HepG2 (cell line): ENCODE results near the gene ASAP2. TPM values are rescaled to one million over a fixed set of nuclear protein-coding genes. Genes with fewer than 3 reads are reported as not detected.
A peak's percentile ranks its signal among the peaks of the same experiment; 100 is the strongest.

ENCODE experiments used
- CBX5 ChIP-seq: sonication (generic); formaldehyde crosslinking; IDR thresholded peaks from 2 replicates; pipeline ENCODE4 v1.4.0; 2020; ENCODE audit warnings: missing genetic modification reagents, borderline replicate concordance
- ELF1 ChIP-seq: sonication (generic); formaldehyde crosslinking; IDR thresholded peaks from 2 replicates; pipeline ENCODE4 v1.4.0; 2020; ENCODE audit warnings: missing genetic modification reagents
- KLF12 ChIP-seq: sonication (generic); formaldehyde crosslinking; IDR thresholded peaks from 2 replicates; pipeline ENCODE4 v1.4.0; 2020; ENCODE audit warnings: missing genetic modification reagents, borderline replicate concordance
- NR2F6 ChIP-seq, 2 experiments: IDR thresholded peaks; 2 replicates each; pipeline ENCODE4 v1.6.1; 2016; ENCODE audit warnings: antibody characterized with exemption in 1 of 2, mild to moderate bottlenecking in 1 of 2
- ZMAT3 ChIP-seq: sonication (generic); formaldehyde crosslinking; conservative IDR thresholded peaks from 2 replicates; pipeline ENCODE4 v1.7.0; 2021; ENCODE audit warnings: missing genetic modification reagents
- ZNF101 ChIP-seq: sonication (generic); formaldehyde crosslinking; IDR thresholded peaks from 2 replicates; pipeline ENCODE4 v1.4.0; 2020; ENCODE audit warnings: mild to moderate bottlenecking, low read depth, missing genetic modification reagents, borderline replicate concordance
- ZNF143 ChIP-seq: sonication (generic); formaldehyde crosslinking; IDR thresholded peaks from 2 replicates; pipeline ENCODE4 v1.4.0; 2020; ENCODE audit warnings: missing genetic modification reagents
- ZNF256 ChIP-seq: sonication (generic); formaldehyde crosslinking; conservative IDR thresholded peaks from 2 replicates; pipeline ENCODE4 v1.4.0; 2020; ENCODE audit warnings: missing genetic modification reagents
- ZNF670 ChIP-seq: sonication (generic); formaldehyde crosslinking; IDR thresholded peaks from 2 replicates; pipeline ENCODE4 v1.8.0; 2022; ENCODE audit warnings: mild to moderate bottlenecking, missing genetic modification reagents, borderline replicate concordance
- ZNF713 ChIP-seq: sonication (generic); formaldehyde crosslinking; IDR thresholded peaks from 2 replicates; pipeline ENCODE4 v1.4.0; 2020; ENCODE audit warnings: mild to moderate bottlenecking, missing genetic modification reagents
- polyA plus RNA-seq, 8 experiments: library from polyadenylated mRNA; depleted of rRNA in 3 of 8; stranded (reverse) in 7 of 8; unstranded in 1 of 8; fragments of >200 nt; fragmentation: Illumina TruSeq in 4 of 8; extraction: Trizol in 4 of 8; gene quantifications; 2 replicates each; pipeline versions ENCODE4 v1.2.1 to v1.2.3, GENCODE V29; 2011 to 2016; ENCODE audit warnings: low read depth in 4 of 8, missing spikeins in 1 of 8, mixed read lengths in 1 of 8; ENCODE audit not compliant: insufficient read depth in 1 of 8
- total RNA-seq, 5 experiments: library from RNA; depleted of rRNA; stranded (reverse); fragments of >200 nt; fragmentation: Illumina TruSeq; extraction: Trizol; gene quantifications; 2 replicates each; pipeline ENCODE4 v1.2.3, GENCODE V29; 2016; ENCODE audit warnings: low read depth in 1 of 5
- TF ChIP-seq, protein P1 (sequence below), 2 experiments: fragments of 450-650 bp in 1 of 2; sonication (generic) in 1 of 2; formaldehyde crosslinking in 1 of 2; IDR thresholded peaks; 2 replicates each; pipeline versions ENCODE4 v1.6.1 to v1.8.0; 2016 to 2022; ENCODE audit warnings: antibody characterized with exemption in 1 of 2, mild to moderate bottlenecking in 1 of 2, missing genetic modification reagents in 1 of 2
- TF ChIP-seq, protein P2 (sequence below): sonication (generic); formaldehyde crosslinking; conservative IDR thresholded peaks from 2 replicates; pipeline ENCODE4 v1.8.0; 2022; ENCODE audit warnings: low read depth, missing genetic modification reagents
- TF ChIP-seq, protein P3 (sequence below): sonication (generic); formaldehyde crosslinking; IDR thresholded peaks from 2 replicates; pipeline ENCODE4 v1.4.0; 2020; ENCODE audit warnings: missing genetic modification reagents

ASAP2 gene
- total and polyA plus RNA-seq, 2 of the 13 experiments (the other 11 are each of a cell fraction or from before 2014, with no cell fraction given), result 7.3 to 22.3 TPM

DNA sequence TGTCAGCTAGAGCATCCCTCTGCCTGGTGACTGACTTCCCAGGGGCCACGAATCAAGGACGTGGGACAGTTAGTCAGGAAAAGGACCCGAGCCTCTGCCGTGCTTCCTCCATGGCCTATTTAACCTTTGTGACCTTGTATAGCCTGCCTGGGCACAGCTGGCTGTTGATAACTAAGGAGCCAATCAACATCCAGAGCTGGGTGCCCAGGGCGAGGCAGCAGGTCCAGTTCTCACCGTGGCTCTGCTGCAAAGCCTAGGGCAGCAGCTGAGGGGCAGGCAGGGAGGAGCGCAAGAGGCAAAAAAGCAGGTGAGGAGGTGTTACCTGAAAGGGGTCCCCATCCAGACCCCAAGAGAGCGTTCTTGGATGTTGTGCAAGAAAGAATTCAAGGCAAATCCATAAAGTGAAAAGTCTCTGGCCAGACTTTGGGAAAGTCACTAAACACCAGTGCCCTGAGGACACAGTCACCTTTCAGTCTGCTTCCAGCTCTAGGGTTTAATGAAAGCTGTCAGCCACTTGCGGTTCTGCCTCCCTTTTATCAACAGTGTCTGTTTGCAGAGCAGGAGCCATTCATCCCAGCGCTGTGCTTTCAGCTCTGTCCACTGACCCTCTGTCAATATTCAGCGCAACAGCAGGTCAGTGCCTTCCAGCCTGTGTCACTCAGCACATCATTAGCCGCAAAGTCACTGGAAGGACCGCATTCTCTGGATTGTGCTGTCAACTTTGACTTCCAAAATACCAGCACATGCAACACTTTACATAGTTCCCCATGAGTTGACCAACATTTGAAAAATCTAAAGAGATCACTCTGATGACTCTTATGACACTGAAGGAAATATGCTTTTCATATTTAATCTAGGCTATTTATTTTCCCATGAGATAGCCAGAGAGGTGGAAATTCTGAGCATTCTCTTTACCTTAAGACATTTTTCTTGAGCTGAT, 38.6 kb upstream of the ASAP2 start (continued):
- TF ChIP-seq, protein P1, sequence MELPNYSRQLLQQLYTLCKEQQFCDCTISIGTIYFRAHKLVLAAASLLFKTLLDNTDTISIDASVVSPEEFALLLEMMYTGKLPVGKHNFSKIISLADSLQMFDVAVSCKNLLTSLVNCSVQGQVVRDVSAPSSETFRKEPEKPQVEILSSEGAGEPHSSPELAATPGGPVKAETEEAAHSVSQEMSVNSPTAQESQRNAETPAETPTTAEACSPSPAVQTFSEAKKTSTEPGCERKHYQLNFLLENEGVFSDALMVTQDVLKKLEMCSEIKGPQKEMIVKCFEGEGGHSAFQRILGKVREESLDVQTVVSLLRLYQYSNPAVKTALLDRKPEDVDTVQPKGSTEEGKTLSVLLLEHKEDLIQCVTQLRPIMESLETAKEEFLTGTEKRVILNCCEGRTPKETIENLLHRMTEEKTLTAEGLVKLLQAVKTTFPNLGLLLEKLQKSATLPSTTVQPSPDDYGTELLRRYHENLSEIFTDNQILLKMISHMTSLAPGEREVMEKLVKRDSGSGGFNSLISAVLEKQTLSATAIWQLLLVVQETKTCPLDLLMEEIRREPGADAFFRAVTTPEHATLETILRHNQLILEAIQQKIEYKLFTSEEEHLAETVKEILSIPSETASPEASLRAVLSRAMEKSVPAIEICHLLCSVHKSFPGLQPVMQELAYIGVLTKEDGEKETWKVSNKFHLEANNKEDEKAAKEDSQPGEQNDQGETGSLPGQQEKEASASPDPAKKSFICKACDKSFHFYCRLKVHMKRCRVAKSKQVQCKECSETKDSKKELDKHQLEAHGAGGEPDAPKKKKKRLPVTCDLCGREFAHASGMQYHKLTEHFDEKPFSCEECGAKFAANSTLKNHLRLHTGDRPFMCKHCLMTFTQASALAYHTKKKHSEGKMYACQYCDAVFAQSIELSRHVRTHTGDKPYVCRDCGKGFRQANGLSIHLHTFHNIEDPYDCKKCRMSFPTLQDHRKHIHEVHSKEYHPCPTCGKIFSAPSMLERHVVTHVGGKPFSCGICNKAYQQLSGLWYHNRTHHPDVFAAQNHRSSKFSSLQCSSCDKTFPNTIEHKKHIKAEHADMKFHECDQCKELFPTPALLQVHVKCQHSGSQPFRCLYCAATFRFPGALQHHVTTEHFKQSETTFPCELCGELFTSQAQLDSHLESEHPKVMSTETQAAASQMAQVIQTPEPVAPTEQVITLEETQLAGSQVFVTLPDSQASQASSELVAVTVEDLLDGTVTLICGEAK (IDR thresholded peaks at IDR 0.05), result no peak
- TF ChIP-seq, protein P1 (CRISPR knock-in tag; IDR thresholded peaks at IDR 0.05), result no peak; the same call in 1 of the 2 replicates
- TF ChIP-seq, protein P2, sequence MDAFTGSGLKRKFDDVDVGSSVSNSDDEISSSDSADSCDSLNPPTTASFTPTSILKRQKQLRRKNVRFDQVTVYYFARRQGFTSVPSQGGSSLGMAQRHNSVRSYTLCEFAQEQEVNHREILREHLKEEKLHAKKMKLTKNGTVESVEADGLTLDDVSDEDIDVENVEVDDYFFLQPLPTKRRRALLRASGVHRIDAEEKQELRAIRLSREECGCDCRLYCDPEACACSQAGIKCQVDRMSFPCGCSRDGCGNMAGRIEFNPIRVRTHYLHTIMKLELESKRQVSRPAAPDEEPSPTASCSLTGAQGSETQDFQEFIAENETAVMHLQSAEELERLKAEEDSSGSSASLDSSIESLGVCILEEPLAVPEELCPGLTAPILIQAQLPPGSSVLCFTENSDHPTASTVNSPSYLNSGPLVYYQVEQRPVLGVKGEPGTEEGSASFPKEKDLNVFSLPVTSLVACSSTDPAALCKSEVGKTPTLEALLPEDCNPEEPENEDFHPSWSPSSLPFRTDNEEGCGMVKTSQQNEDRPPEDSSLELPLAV (CRISPR knock-in tag), result no peak
- TF ChIP-seq ZNF713 (CRISPR knock-in tag) (no peak), ZMAT3 (CRISPR knock-in tag) (no peak), ZNF670 (CRISPR knock-in tag) (peak; percentile 78; the same call in 1 of the 2 replicates), ZNF143 (CRISPR knock-in tag) (peak; percentile 25; the same call in 1 of the 2 replicates), ELF1 (peak; percentile 46; the same call in 1 of the 2 replicates), ZNF256 (CRISPR knock-in tag) (no peak), ZNF101 (no peak), KLF12 (no peak), NR2F6 (IDR thresholded peaks at IDR 0.05) (peak; percentile 84), NR2F6 (CRISPR knock-in tag; IDR thresholded peaks at IDR 0.05) (peak; percentile 91), CBX5 (CRISPR knock-in tag) (peak; percentile 93; the same call in 1 of the 2 replicates)
- TF ChIP-seq, protein P3, sequence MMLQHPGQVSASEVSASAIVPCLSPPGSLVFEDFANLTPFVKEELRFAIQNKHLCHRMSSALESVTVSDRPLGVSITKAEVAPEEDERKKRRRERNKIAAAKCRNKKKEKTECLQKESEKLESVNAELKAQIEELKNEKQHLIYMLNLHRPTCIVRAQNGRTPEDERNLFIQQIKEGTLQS (CRISPR knock-in tag), result no peak
